ENCODE measurements around the gene DENND1B. TPM values are rescaled to one million over a fixed set of nuclear protein-coding genes. Genes with fewer than 3 reads are reported as not detected.

The DENND1B gene
- total RNA-seq, 2 donors from 2014 or later = 9.4 to 11.9 TPM

- Histone ChIP-seq H3K4me3 (ENCODE audit: low read length) (no peak overlapping the region), H3K4me1 (ENCODE audit: control insufficient read depth, insufficient read depth, low read length) (peaks cover 8% of the 10 kb centered on the region), H3K27me3 (ENCODE audit: control insufficient read depth, insufficient read depth, low read length, poor library complexity, severe bottlenecking) (no peaks in the 10 kb centered on the region), H3K36me3 (ENCODE audit: control insufficient read depth, insufficient read depth, low read length) (no peaks in the 10 kb centered on the region), H3K27ac (ENCODE audit: low read depth, low read length) (no peak overlapping the region), H3K9me3 (ENCODE audit: control insufficient read depth, low read length) (peaks cover 14% of the 10 kb centered on the region), H3K9ac (ENCODE audit: extremely low read depth, low read length, poor library complexity, severe bottlenecking) (no peak overlapping the region)
- no peak for DNase-seq
- no peaks in the 10 kb centered on the region for H3K27me3 Mint-ChIP-seq (ENCODE audit: insufficient read depth)
- no peak overlapping the region for H3K27ac Mint-ChIP-seq
- H3K4me3 Mint-ChIP-seq = no peak overlapping the region
- H3K36me3 Mint-ChIP-seq (ENCODE audit: low read depth) = peaks cover 11% of the 10 kb centered on the region
- H3K9me3 Mint-ChIP-seq = peaks cover 12% of the 10 kb centered on the region
- 90 to 93% methylated on average over 2 to 3 of the region's 3 CpGs for WGBS, 2 experiments (ENCODE audit: insufficient coverage in 1 of 2, insufficient read length in 1 of 2)
- TF ChIP-seq, protein P1, sequence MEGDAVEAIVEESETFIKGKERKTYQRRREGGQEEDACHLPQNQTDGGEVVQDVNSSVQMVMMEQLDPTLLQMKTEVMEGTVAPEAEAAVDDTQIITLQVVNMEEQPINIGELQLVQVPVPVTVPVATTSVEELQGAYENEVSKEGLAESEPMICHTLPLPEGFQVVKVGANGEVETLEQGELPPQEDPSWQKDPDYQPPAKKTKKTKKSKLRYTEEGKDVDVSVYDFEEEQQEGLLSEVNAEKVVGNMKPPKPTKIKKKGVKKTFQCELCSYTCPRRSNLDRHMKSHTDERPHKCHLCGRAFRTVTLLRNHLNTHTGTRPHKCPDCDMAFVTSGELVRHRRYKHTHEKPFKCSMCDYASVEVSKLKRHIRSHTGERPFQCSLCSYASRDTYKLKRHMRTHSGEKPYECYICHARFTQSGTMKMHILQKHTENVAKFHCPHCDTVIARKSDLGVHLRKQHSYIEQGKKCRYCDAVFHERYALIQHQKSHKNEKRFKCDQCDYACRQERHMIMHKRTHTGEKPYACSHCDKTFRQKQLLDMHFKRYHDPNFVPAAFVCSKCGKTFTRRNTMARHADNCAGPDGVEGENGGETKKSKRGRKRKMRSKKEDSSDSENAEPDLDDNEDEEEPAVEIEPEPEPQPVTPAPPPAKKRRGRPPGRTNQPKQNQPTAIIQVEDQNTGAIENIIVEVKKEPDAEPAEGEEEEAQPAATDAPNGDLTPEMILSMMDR (conservative IDR thresholded peaks at IDR 0.05) = no peak
- H3K4me1 Mint-ChIP-seq = peaks cover 37% of the 10 kb centered on the region
These were observed 85.2 kb downstream of the DENND1B start for GRCh38 chr1:197690074-197690473.

- H3K27ac ChIP-seq (ENCODE audit: low read depth, low read length) = no peak overlapping the region
- H3K4me3 ChIP-seq (ENCODE audit: low read length) = no peak overlapping the region
- H3K9ac ChIP-seq (ENCODE audit: extremely low read depth, low read length, poor library complexity, severe bottlenecking) = no peak overlapping the region
- peaks cover 14% of the 10 kb centered on the region for H3K9me3 ChIP-seq (ENCODE audit: control insufficient read depth, low read length)
- no peaks in the 10 kb centered on the region for H3K36me3 ChIP-seq (ENCODE audit: control insufficient read depth, insufficient read depth, low read length)
- Mint-ChIP-seq H3K27me3 (ENCODE audit: insufficient read depth) (no peaks in the 10 kb centered on the region), H3K36me3 (ENCODE audit: low read depth) (peaks cover 11% of the 10 kb centered on the region), H3K4me1 (peaks cover 44% of the 10 kb centered on the region), H3K9me3 (peaks cover 12% of the 10 kb centered on the region), H3K4me3 (no peak overlapping the region), H3K27ac (no peak overlapping the region)
- 100% methylated on average over 1 of the region's 1 CpG; no CpG with 5 or more reads in 1 of the 2 experiments for WGBS, 2 experiments (ENCODE audit: insufficient coverage in 1 of 2, insufficient read length in 1 of 2)
- TF ChIP-seq, protein P1 (conservative IDR thresholded peaks at IDR 0.05) = no peak
- no peak for DNase-seq
- no peaks in the 10 kb centered on the region for H3K27me3 ChIP-seq (ENCODE audit: control insufficient read depth, insufficient read depth, low read length, poor library complexity, severe bottlenecking)
- H3K4me1 ChIP-seq (ENCODE audit: control insufficient read depth, insufficient read depth, low read length) = peaks cover 8% of the 10 kb centered on the region
These were observed 87.0 kb downstream of the DENND1B start for GRCh38 chr1:197688233-197688632.

- Mint-ChIP-seq H3K9me3 (peaks cover 12% of the 10 kb centered on the region), H3K36me3 (ENCODE audit: low read depth) (peaks cover 11% of the 10 kb centered on the region), H3K27me3 (ENCODE audit: insufficient read depth) (no peaks in the 10 kb centered on the region), H3K4me1 (peaks cover 43% of the 10 kb centered on the region), H3K27ac (no peak overlapping the region), H3K4me3 (no peak overlapping the region)
- Histone ChIP-seq H3K4me1 (ENCODE audit: control insufficient read depth, insufficient read depth, low read length) (peaks cover 8% of the 10 kb centered on the region), H3K27ac (ENCODE audit: low read depth, low read length) (no peak overlapping the region), H3K36me3 (ENCODE audit: control insufficient read depth, insufficient read depth, low read length) (no peaks in the 10 kb centered on the region), H3K9ac (ENCODE audit: extremely low read depth, low read length, poor library complexity, severe bottlenecking) (no peak overlapping the region), H3K27me3 (ENCODE audit: control insufficient read depth, insufficient read depth, low read length, poor library complexity, severe bottlenecking) (no peaks in the 10 kb centered on the region), H3K4me3 (ENCODE audit: low read length) (no peak overlapping the region), H3K9me3 (ENCODE audit: control insufficient read depth, low read length) (peaks cover 14% of the 10 kb centered on the region)
- TF ChIP-seq, protein P1 (conservative IDR thresholded peaks at IDR 0.05) = no peak
- no peak for DNase-seq
- 84 to 100% methylated on average over 3 to 6 of the region's 6 CpGs for WGBS, 2 experiments (ENCODE audit: insufficient coverage in 1 of 2, insufficient read length in 1 of 2)
These were observed 88.5 kb downstream of the DENND1B start for GRCh38 chr1:197686702-197687355.

Measured in endodermal cell (in vitro differentiated cells).